K562 (cell line): ENCODE data around the gene PLEKHH2. TPM values are rescaled to one million over a fixed set of nuclear protein-coding genes. Genes with fewer than 3 reads are reported as not detected.

Experiments used
- ARNT ChIP-seq, 2 experiments: fragments of 450-650 bp; IDR thresholded peaks; 2 replicates each; pipeline ENCODE4 v1.6.1; 2016; ENCODE audit warnings: mild to moderate bottlenecking in 1 of 2
- BCL6 ChIP-seq: fragments of 250-450 bp; sonication (Bioruptor Pico); IDR thresholded peaks from 2 replicates; pipeline ENCODE4 v1.4.0; 2020
- BDP1 ChIP-seq: IDR thresholded peaks from 3 replicates; pipeline ENCODE4 v1.6.1; 2011; ENCODE audit not compliant: insufficient read length, insufficient read depth
- CBX2 ChIP-seq: fragments of 200-600 bp; sonication (generic); IDR thresholded peaks from one replicate; pipeline ENCODE4 v1.6.1; 2012; ENCODE audit warnings: mild to moderate bottlenecking, low read length, inconsistent platforms; ENCODE audit not compliant: insufficient read depth, poor library complexity, severe bottlenecking
- E2F8 ChIP-seq: fragments of 450-650 bp; IDR thresholded peaks from 2 replicates; pipeline ENCODE4 v1.7.1; 2018; ENCODE audit warnings: mild to moderate bottlenecking, low read depth; ENCODE audit not compliant: partially characterized antibody
- FOXP1 ChIP-seq: sonication (generic); formaldehyde crosslinking; IDR thresholded peaks from 2 replicates; pipeline ENCODE4 v1.8.0; 2022; ENCODE audit warnings: mild to moderate bottlenecking, missing genetic modification reagents
- GABPB2 ChIP-seq: fragments of 250-450 bp; sonication (Bioruptor Pico); conservative IDR thresholded peaks from 2 replicates; pipeline ENCODE4 v1.5.1; 2021; ENCODE audit warnings: mild to moderate bottlenecking
- KAT8 ChIP-seq: fragments of 450-650 bp; IDR thresholded peaks from 2 replicates; pipeline ENCODE4 v1.6.1; 2016; ENCODE audit warnings: low read depth, mild to moderate bottlenecking
- POU5F1 ChIP-seq: fragments of 150-350 bp; IDR thresholded peaks from 2 replicates; pipeline ENCODE4 v1.6.1; 2014; ENCODE audit warnings: borderline replicate concordance, low read length, low read depth, mild to moderate bottlenecking; ENCODE audit not compliant: partially characterized antibody
- SMARCA4 ChIP-seq: fragments of 450-650 bp; IDR thresholded peaks from 2 replicates; pipeline ENCODE4 v1.6.1; 2016
- TRIM28 ChIP-seq: fragments of 450-650 bp; IDR thresholded peaks from 2 replicates; pipeline ENCODE4 v1.6.1; 2017
- ZFPM2 ChIP-seq: fragments of 250-450 bp; sonication (Bioruptor Pico); IDR thresholded peaks from 2 replicates; pipeline ENCODE4 v1.5.1; 2022; ENCODE audit warnings: mild to moderate bottlenecking
- ZNF232 ChIP-seq: sonication (generic); formaldehyde crosslinking; IDR thresholded peaks from 2 replicates; pipeline ENCODE4 v1.8.0; 2022; ENCODE audit warnings: mild to moderate bottlenecking, missing genetic modification reagents
- ZNF282 ChIP-seq: sonication (generic); formaldehyde crosslinking; IDR thresholded peaks from 2 replicates; pipeline ENCODE4 v1.8.1; 2023; ENCODE audit warnings: missing genetic modification reagents
- ZNF311 ChIP-seq: fragments of 250-450 bp; sonication (Bioruptor Pico); IDR thresholded peaks from 2 replicates; pipeline ENCODE4 v1.4.0; 2020; ENCODE audit warnings: mild to moderate bottlenecking, moderate library complexity
- ZNF583 ChIP-seq: fragments of 250-450 bp; sonication (Bioruptor Pico); IDR thresholded peaks from 2 replicates; pipeline ENCODE4 v1.4.0; 2020
- ZNF766 ChIP-seq: fragments of 200-800 bp; sonication (Bioruptor generic); conservative IDR thresholded peaks from 2 replicates; pipeline ENCODE4 v1.6.1; 2016; ENCODE audit warnings: missing genetic modification characterization, missing compliant biosample characterization
- polyA plus RNA-seq, 8 experiments: library from polyadenylated mRNA; depleted of rRNA in 4 of 8; stranded (reverse) in 5 of 8; unstranded in 3 of 8; fragments of >200 nt; fragmentation: Nextera tagmentation in 2 of 8; fragmentation: Illumina TruSeq in 1 of 8; extraction: Ambion mirVana in 2 of 8; extraction: Trizol in 1 of 8; gene quantifications; 2 replicates each; pipeline versions ENCODE4 v1.2.1 to v1.2.3, GENCODE V29; 2011 to 2014; ENCODE audit warnings: inconsistent platforms in 1 of 8, missing spikeins in 1 of 8
- total RNA-seq, 7 experiments: library from RNA; depleted of rRNA in 6 of 7; stranded (reverse); fragments of >200 nt in 6 of 7; fragmentation: Illumina TruSeq in 2 of 7; extraction: Trizol in 2 of 7; gene quantifications; 2 replicates each; pipeline versions ENCODE4 v1.2.1 to v1.2.3, GENCODE V29; 2011 to 2021; ENCODE audit warnings: low replicate concordance in 1 of 7
- TF ChIP-seq, protein P1 (sequence below): fragments of 450-650 bp; formaldehyde crosslinking; IDR thresholded peaks from 2 replicates; pipeline ENCODE4 v1.4.0; 2020; ENCODE audit warnings: mild to moderate bottlenecking, moderate library complexity
- TF ChIP-seq, protein P2 (sequence below): sonication (generic); formaldehyde crosslinking; IDR thresholded peaks from 2 replicates; pipeline ENCODE4 v1.8.1; 2023; ENCODE audit warnings: mild to moderate bottlenecking, missing genetic modification reagents
- TF ChIP-seq, protein P3 (sequence below): fragments of 250-450 bp; sonication (Bioruptor Pico); IDR thresholded peaks from 2 replicates; pipeline ENCODE4 v1.8.0; 2021; ENCODE audit warnings: moderate library complexity, mild to moderate bottlenecking, inconsistent platforms

Gene PLEKHH2
- total and polyA plus RNA-seq, 9 of the 15 experiments (the other 6 are each of a cell fraction or from before 2014, with no cell fraction given), result 0.77 to 13.5 (median 2.7) TPM

GRCh38 chr2:43724728-43725526 is 87.9 kb downstream of the PLEKHH2 start (continued):
- TF ChIP-seq ZNF311 (peak; percentile 90), FOXP1 (no peak), ZNF766 (peak; percentile 97), ZNF583 (CRISPR knock-in tag) (peak; percentile 71; the same call in 1 of the 2 replicates), KAT8 (no peak), CBX2 (no peak), BDP1 (no peak), SMARCA4 (peak; percentile 98), ZNF232 (CRISPR knock-in tag) (no peak), GABPB2 (CRISPR knock-in tag) (no peak), ZNF282 (no peak), BCL6 (CRISPR knock-in tag) (peak; percentile 53; the same call in 1 of the 2 replicates), ARNT (IDR thresholded peaks at IDR 0.05) (peak; percentile 89 to 91), POU5F1 (no peak), ZFPM2 (CRISPR knock-in tag) (no peak), TRIM28 (no peak), E2F8 (peak; percentile 58)
- TF ChIP-seq, protein P1, sequence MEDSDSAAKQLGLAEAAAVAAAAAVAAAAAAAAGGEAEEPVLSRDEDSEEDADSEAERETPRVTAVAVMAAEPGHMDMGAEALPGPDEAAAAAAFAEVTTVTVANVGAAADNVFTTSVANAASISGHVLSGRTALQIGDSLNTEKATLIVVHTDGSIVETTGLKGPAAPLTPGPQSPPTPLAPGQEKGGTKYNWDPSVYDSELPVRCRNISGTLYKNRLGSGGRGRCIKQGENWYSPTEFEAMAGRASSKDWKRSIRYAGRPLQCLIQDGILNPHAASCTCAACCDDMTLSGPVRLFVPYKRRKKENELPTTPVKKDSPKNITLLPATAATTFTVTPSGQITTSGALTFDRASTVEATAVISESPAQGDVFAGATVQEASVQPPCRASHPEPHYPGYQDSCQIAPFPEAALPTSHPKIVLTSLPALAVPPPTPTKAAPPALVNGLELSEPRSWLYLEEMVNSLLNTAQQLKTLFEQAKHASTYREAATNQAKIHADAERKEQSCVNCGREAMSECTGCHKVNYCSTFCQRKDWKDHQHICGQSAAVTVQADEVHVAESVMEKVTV, result 0 out of 2 replicates have a peak, but pooled peaks have one; percentile 22
- TF ChIP-seq, protein P2, sequence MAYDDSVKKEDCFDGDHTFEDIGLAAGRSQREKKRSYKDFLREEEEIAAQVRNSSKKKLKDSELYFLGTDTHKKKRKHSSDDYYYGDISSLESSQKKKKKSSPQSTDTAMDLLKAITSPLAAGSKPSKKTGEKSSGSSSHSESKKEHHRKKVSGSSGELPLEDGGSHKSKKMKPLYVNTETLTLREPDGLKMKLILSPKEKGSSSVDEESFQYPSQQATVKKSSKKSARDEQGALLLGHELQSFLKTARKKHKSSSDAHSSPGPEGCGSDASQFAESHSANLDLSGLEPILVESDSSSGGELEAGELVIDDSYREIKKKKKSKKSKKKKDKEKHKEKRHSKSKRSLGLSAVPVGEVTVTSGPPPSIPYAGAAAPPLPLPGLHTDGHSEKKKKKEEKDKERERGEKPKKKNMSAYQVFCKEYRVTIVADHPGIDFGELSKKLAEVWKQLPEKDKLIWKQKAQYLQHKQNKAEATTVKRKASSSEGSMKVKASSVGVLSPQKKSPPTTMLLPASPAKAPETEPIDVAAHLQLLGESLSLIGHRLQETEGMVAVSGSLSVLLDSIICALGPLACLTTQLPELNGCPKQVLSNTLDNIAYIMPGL, result no peak
- TF ChIP-seq, protein P3, sequence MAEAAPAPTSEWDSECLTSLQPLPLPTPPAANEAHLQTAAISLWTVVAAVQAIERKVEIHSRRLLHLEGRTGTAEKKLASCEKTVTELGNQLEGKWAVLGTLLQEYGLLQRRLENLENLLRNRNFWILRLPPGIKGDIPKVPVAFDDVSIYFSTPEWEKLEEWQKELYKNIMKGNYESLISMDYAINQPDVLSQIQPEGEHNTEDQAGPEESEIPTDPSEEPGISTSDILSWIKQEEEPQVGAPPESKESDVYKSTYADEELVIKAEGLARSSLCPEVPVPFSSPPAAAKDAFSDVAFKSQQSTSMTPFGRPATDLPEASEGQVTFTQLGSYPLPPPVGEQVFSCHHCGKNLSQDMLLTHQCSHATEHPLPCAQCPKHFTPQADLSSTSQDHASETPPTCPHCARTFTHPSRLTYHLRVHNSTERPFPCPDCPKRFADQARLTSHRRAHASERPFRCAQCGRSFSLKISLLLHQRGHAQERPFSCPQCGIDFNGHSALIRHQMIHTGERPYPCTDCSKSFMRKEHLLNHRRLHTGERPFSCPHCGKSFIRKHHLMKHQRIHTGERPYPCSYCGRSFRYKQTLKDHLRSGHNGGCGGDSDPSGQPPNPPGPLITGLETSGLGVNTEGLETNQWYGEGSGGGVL, result no peak
